Panc1 (cell line): ENCODE results near the gene PER3. TPM values are rescaled to one million over a fixed set of nuclear protein-coding genes. Genes with fewer than 3 reads are reported as not detected.

Source experiments
- total RNA-seq: library from RNA; stranded (reverse); gene quantifications from one replicate; pipeline ENCODE4 v1.2.1, GENCODE V29; 2021; ENCODE audit not compliant: unreplicated experiment

The PER3 gene
- total RNA-seq, 1 experiment from 2014 or later, result 17.0 TPM

Other genes starting within 250 kb of the PER3 start
- gene VAMP3, start 13.0 kb upstream of the PER3 start, total RNA-seq, result 106 TPM
- gene UTS2, start 68.8 kb downstream of the PER3 start, total RNA-seq, result not detected
- gene TNFRSF9, start 156.5 kb downstream of the PER3 start, total RNA-seq, result 0.23 TPM
- 448 TPM for gene PARK7, start 177.4 kb downstream of the PER3 start, total RNA-seq
- 299 TPM for gene ERRFI1, start 242.0 kb downstream of the PER3 start, total RNA-seq